SU-DHL-6 (cell line): ENCODE measurements around the gene RHBDD3.

Experiments used
- H2AFZ ChIP-seq: fragments of 200-600 bp; sonication (generic); 2 replicates; pipeline ENCODE4 v1.6.1; 2014; ENCODE audit warnings: low read depth, mild to moderate bottlenecking, moderate library complexity, mixed read lengths, antibody characterized with exemption, low read length; ENCODE audit not compliant: severe bottlenecking
- H3F3A ChIP-seq: fragments of 200-600 bp; shearing (Covaris generic); 2 replicates; pipeline ENCODE4 v1.6.0; 2016; ENCODE audit warnings: antibody characterized with exemption, mild to moderate bottlenecking; ENCODE audit not compliant: insufficient read depth
- H3K27ac ChIP-seq: fragments of 200-600 bp; sonication (generic); 2 replicates; pipeline ENCODE4 v1.5.1; 2016; ENCODE audit warnings: low read depth, mild to moderate bottlenecking, low read length, moderate library complexity, mixed read lengths
- H3K27me3 ChIP-seq: fragments of 200-600 bp; sonication (generic), shearing (Covaris generic); 2 replicates; pipeline ENCODE4 v1.6.0; 2014; ENCODE audit warnings: mild to moderate bottlenecking, low read length
- H3K36me3 ChIP-seq: fragments of 200-600 bp; sonication (generic); 2 replicates; pipeline ENCODE4 v1.6.1; 2014; ENCODE audit warnings: mild to moderate bottlenecking, low read length, mixed read lengths
- H3K4me2 ChIP-seq: fragments of 300-600, 200-600 bp; shearing (Covaris generic), sonication (generic); 2 replicates; pipeline ENCODE4 v1.6.0; 2014; ENCODE audit warnings: low read length, low read depth, mild to moderate bottlenecking; ENCODE audit not compliant: poor library complexity, severe bottlenecking
- H3K4me3 ChIP-seq: fragments of 200-600 bp; sonication (generic); 2 replicates; pipeline ENCODE4 v1.5.1; 2014; ENCODE audit warnings: antibody characterized with exemption, low read length, mild to moderate bottlenecking, mixed read lengths; ENCODE audit not compliant: insufficient read depth, poor library complexity, severe bottlenecking
- H3K79me2 ChIP-seq: fragments of 200-600 bp; sonication (generic); 2 replicates; pipeline ENCODE4 v1.6.1; 2014; ENCODE audit warnings: mild to moderate bottlenecking, low read length, moderate library complexity; ENCODE audit not compliant: insufficient read depth
- H3K9ac ChIP-seq: fragments of 200-600 bp; sonication (generic); 2 replicates; pipeline ENCODE4 v1.7.0; 2014; ENCODE audit warnings: mild to moderate bottlenecking, low read length
- H3K9me2 ChIP-seq: fragments of 200-600 bp; sonication (generic); replicated peaks from 2 replicates; pipeline ENCODE4 v1.6.1; 2014; ENCODE audit warnings: low read length; ENCODE audit not compliant: insufficient read depth
- H3K9me3 ChIP-seq: fragments of 200-600 bp; sonication (generic); 2 replicates; pipeline ENCODE4 v1.6.1; 2014; ENCODE audit warnings: low read length, mixed read lengths; ENCODE audit not compliant: insufficient read depth
- H4K20me1 ChIP-seq: fragments of 200-600 bp; sonication (generic); 2 replicates; pipeline ENCODE4 v1.6.1; 2014; ENCODE audit warnings: low read depth, mild to moderate bottlenecking, antibody characterized with exemption, low read length, moderate library complexity, mixed read lengths
- CTCF ChIP-seq: fragments of 200-600 bp; sonication (generic); IDR thresholded peaks from one replicate; pipeline ENCODE4 v1.5.1; 2017; ENCODE audit warnings: antibody characterized with exemption, mild to moderate bottlenecking, low read length, moderate library complexity; ENCODE audit not compliant: insufficient read depth, poor library complexity, severe bottlenecking
- EZH2phosphoT487 ChIP-seq: fragments of 200-600 bp; sonication (generic), shearing (Covaris generic); conservative IDR thresholded peaks from 2 replicates; pipeline ENCODE4 v1.6.1; 2018; ENCODE audit warnings: mild to moderate bottlenecking, antibody characterized with exemption, low read length, moderate library complexity, mixed read lengths

Gene RHBDD3

GRCh38 chr22:29212743-29213142 lies 55.0 kb downstream of the RHBDD3 start:
- H3K27ac ChIP-seq: no peak overlapping the region
- H3K79me2 ChIP-seq: no peaks in the 10 kb centered on the region
- no peak overlapping the region for H2AFZ ChIP-seq
- H3F3A ChIP-seq: no peaks in the 10 kb centered on the region
- H3K4me3 ChIP-seq: no peak overlapping the region
- H3K4me2 ChIP-seq: no peak overlapping the region
- H3K9ac ChIP-seq: no peak overlapping the region
- TF ChIP-seq CTCF: no peak
- TF ChIP-seq EZH2phosphoT487: no peak
- H3K27me3 ChIP-seq: no peaks in the 10 kb centered on the region
- H3K9me3 ChIP-seq: no peaks in the 10 kb centered on the region
- no peaks in the 10 kb centered on the region for H4K20me1 ChIP-seq
- H3K9me2 ChIP-seq: no peaks in the 10 kb centered on the region
- H3K36me3 ChIP-seq: no peaks in the 10 kb centered on the region

GRCh38 chr22:29211466-29211865 lies 56.3 kb downstream of the RHBDD3 start:
- Histone ChIP-seq H3K4me3 (no peak overlapping the region), H3F3A (no peaks in the 10 kb centered on the region), H3K27me3 (no peaks in the 10 kb centered on the region), H3K9me2 (no peaks in the 10 kb centered on the region), H3K4me2 (no peak overlapping the region), H2AFZ (no peak overlapping the region), H3K9me3 (no peaks in the 10 kb centered on the region), H4K20me1 (no peaks in the 10 kb centered on the region), H3K9ac (no peak overlapping the region), H3K27ac (no peak overlapping the region), H3K79me2 (no peaks in the 10 kb centered on the region), H3K36me3 (no peaks in the 10 kb centered on the region)
- TF ChIP-seq CTCF (no peak), EZH2phosphoT487 (no peak)

DNA sequence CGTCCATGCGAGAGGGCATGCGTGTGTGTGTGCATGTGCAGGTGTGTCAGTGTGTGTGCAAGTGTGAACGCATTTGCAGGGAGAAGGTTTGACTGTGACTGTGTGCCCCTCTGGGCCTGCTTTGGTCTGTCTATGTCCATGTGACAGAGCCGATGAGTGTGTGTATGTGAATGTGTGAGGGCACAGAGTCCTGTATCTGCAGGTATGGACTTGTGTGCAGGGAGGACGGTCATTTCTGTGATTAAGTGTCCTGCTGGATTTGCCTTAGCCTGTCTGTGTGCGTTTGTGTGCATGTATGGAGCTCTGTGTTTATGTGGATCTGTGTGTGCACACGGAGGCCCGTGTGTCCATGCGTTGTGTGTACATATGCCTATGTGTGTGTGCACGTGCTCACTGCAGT lies 56.7 kb downstream of the RHBDD3 start:
- Histone ChIP-seq H4K20me1 (no peaks in the 10 kb centered on the region), H3K36me3 (no peaks in the 10 kb centered on the region), H3K79me2 (no peaks in the 10 kb centered on the region)

More for the DNA sequence above, 56.7 kb downstream of the RHBDD3 start:
- H3F3A ChIP-seq: no peaks in the 10 kb centered on the region
- no peak overlapping the region for H3K9ac ChIP-seq
- no peaks in the 10 kb centered on the region for H3K9me2 ChIP-seq
- H3K4me3 ChIP-seq: no peak overlapping the region
- TF ChIP-seq EZH2phosphoT487 (no peak), CTCF (no peak)
- no peak overlapping the region for H3K4me2 ChIP-seq
- H3K9me3 ChIP-seq: no peaks in the 10 kb centered on the region
- no peak overlapping the region for H2AFZ ChIP-seq
- H3K27ac ChIP-seq: no peak overlapping the region
- no peaks in the 10 kb centered on the region for H3K27me3 ChIP-seq
